ENCODE measurements around the gene COX6B2. TPM values are rescaled to one million over a fixed set of nuclear protein-coding genes. Genes with fewer than 3 reads are reported as not detected.

COX6B2 gene
- total RNA-seq, 1 donor from 2014 or later, result 0.16 TPM

DNA sequence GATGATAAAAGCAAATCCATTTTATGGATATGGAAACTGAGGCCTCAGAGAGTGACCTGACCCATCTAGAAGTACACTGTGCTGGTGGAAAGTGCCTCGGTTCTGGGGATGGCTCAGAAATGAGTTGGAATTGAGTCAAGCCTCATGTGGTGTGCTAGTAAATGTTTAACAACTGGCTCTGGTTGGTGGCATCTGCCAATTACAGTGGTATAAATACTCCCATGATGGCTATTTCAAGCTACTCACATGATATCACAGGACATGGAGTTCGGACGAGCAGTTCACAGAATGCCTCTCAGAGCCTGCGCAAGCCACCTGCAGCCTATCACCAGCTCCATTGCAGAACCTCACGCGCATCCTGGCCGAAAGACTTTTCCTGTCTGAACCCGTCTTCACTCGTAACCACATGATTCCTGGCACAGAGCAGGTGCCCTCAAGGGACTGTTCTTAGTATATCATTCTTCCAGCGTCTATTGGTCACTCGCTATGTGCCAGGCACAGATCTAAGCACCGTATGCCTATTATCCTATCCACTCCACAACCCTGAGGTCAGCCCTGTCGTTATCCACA, 38.5 kb downstream of the COX6B2 start:
- H3K36me3 Mint-ChIP-seq (ENCODE audit: low read depth), result no peaks in the 10 kb centered on the region
- TF ChIP-seq CTCF (conservative IDR thresholded peaks at IDR 0.05), result no peak
- peaks cover 2% of the 10 kb centered on the region for H3K9me3 Mint-ChIP-seq
- peaks cover 12% of the 10 kb centered on the region for H3K4me1 Mint-ChIP-seq
- no peak for DNase-seq (ENCODE audit: low read depth, low spot score)
- H3K27me3 Mint-ChIP-seq (ENCODE audit: low read depth), result no peaks in the 10 kb centered on the region
- H3K4me3 Mint-ChIP-seq, result no peak overlapping the region
- H3K27ac Mint-ChIP-seq (ENCODE audit: unreplicated experiment), result peak overlapping the region; percentile 46

- Mint-ChIP-seq H3K27me3 (ENCODE audit: low read depth) (no peaks in the 10 kb centered on the region), H3K4me1 (peaks cover 20% of the 10 kb centered on the region), H3K4me3 (no peak overlapping the region), H3K27ac (ENCODE audit: unreplicated experiment) (peak overlapping the region; percentile 58), H3K36me3 (ENCODE audit: low read depth) (peaks cover 3% of the 10 kb centered on the region), H3K9me3 (peaks cover 2% of the 10 kb centered on the region)
- TF ChIP-seq CTCF (conservative IDR thresholded peaks at IDR 0.05), result no peak
- DNase-seq (ENCODE audit: low read depth, low spot score), result no peak
Measured at GRCh38 chr19:55314396-55314795, 40.1 kb downstream of the COX6B2 start.

DNA sequence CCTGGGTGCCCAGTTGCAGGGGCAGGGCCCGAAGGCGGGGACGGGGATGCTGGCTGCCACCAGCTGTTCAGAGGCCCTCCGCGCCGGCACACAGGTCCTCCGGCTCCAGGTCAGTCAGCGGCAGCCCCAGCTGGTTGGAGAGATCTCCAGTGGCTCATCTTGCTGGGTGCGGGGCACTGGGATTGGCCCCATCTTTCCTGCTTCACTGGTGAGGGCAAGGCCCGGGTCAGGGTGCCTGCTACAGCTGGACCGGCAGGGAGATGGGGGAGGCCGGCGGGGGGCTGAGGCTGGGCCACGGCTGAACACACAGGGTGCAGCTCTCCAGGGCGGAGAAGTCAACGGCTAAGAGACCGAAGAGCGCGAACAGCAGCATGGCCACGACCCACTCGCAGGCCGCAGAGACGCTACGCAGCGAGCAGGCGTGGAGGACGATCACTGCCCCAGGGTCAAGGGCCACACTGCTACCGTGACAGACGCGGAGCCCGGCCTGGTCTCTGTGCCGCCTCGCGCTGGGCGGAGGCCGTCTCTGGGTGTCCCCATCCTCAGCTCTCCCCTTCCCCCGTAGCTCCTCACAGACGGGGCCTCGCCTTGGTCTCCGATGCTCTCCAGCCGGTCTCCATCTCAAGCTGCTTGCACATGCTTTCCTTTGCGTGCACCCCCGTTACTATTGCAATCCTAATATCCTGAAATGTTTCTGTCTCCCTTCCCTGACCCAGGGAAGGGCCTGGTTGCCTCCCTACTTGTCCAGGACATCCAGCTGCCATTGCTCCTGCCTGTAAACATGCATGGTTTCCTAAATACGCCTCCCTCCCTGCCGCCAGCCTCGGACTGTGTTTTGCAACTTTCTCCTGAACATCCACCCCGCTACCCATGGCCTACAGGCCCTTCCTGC, 41.7 kb downstream of the COX6B2 start:
- Mint-ChIP-seq H3K27ac (ENCODE audit: unreplicated experiment) (peak overlapping the region; percentile 35), H3K9me3 (peaks cover 2% of the 10 kb centered on the region), H3K4me3 (no peak overlapping the region), H3K4me1 (peaks cover 24% of the 10 kb centered on the region), H3K27me3 (ENCODE audit: low read depth) (no peaks in the 10 kb centered on the region), H3K36me3 (ENCODE audit: low read depth) (peaks cover 6% of the 10 kb centered on the region)
- TF ChIP-seq CTCF (conservative IDR thresholded peaks at IDR 0.05), result no peak
- DNase-seq (ENCODE audit: low read depth, low spot score), result no peak

DNA sequence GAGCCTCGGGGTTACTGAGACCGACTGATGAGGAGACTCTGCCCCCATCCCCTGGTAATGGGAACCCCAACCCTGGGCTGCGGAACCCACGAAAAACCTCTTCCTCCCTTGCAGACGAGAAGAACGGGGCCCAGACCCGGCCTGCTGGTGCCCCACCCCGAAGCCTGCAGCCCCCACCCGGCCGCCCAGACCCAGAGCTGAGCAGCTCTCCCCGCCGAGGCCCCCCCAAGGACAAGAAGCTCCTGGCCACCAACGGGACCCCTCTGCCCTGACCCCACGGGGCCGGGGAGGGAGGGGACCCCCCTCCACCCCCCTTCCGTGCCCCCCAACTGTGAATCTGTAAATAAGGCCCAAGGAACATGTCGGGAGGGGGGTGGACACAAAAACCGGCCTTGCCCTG, 42.7 kb downstream of the COX6B2 start:
- Mint-ChIP-seq H3K27ac (ENCODE audit: unreplicated experiment) (no peak overlapping the region), H3K36me3 (ENCODE audit: low read depth) (peaks cover 10% of the 10 kb centered on the region), H3K4me3 (no peak overlapping the region), H3K27me3 (ENCODE audit: low read depth) (no peaks in the 10 kb centered on the region), H3K4me1 (peaks cover 24% of the 10 kb centered on the region), H3K9me3 (peaks cover 2% of the 10 kb centered on the region)
- no peak for DNase-seq (ENCODE audit: low read depth, low spot score)
- no peak for TF ChIP-seq CTCF (conservative IDR thresholded peaks at IDR 0.05)

- no peak overlapping the region for H3K4me3 Mint-ChIP-seq
- peaks cover 23% of the 10 kb centered on the region for H3K4me1 Mint-ChIP-seq
- peaks cover 2% of the 10 kb centered on the region for H3K9me3 Mint-ChIP-seq
- TF ChIP-seq CTCF (conservative IDR thresholded peaks at IDR 0.05), result no peak
- no peak for DNase-seq (ENCODE audit: low read depth, low spot score)
- no peaks in the 10 kb centered on the region for H3K27me3 Mint-ChIP-seq (ENCODE audit: low read depth)
- H3K36me3 Mint-ChIP-seq (ENCODE audit: low read depth), result peaks cover 10% of the 10 kb centered on the region
- no peak overlapping the region for H3K27ac Mint-ChIP-seq (ENCODE audit: unreplicated experiment)
Measured at GRCh38 chr19:55311397-55311796, 43.1 kb downstream of the COX6B2 start.
